NCI-H1048 (cell line): ENCODE measurements around the gene MYADML2.

Experiments used
- DNase-seq: peaks from one replicate; lab custom pipeline; 2025; lab: John Stamatoyannopoulos, UW

The MYADML2 gene

GRCh38 chr17:81899514-81900166, 47.4 kb downstream of the MYADML2 start:
- DNase-seq = no peak

- no peak for DNase-seq
Measured at GRCh38 chr17:81898885-81899284, 48.1 kb downstream of the MYADML2 start.

GRCh38 chr17:81898029-81898866, 48.8 kb downstream of the MYADML2 start:
- DNase-seq = no peak

GRCh38 chr17:81895400-81895799, 51.6 kb downstream of the MYADML2 start:
- no peak for DNase-seq

GRCh38 chr17:81891303-81891552, 55.8 kb downstream of the MYADML2 start:
- no peak for DNase-seq

GRCh38 chr17:81890447-81891302, 56.4 kb downstream of the MYADML2 start:
- no peak for DNase-seq
